Parathyroid adenoma (tissue), 2 donors: ENCODE results near the gene ADGRE3.

Experiments
- H2AFZ ChIP-seq: fragments of 300-600 bp; sonication (generic); one replicate; pipeline ENCODE4 v1.7.0; 2017; ENCODE audit warnings: antibody characterized with exemption, mild to moderate bottlenecking
- H3K27ac ChIP-seq: fragments of 300-600 bp; sonication (generic); one replicate; pipeline ENCODE4 v1.7.0; 2017
- H3K27me3 ChIP-seq: fragments of 300-600 bp; sonication (generic); one replicate; pipeline ENCODE4 v1.7.0; 2017; ENCODE audit warnings: low read length; ENCODE audit not compliant: control insufficient read depth, insufficient read depth
- H3K36me3 ChIP-seq: fragments of 300-600 bp; sonication (generic); one replicate; pipeline ENCODE4 v1.7.0; 2017; ENCODE audit warnings: low read length; ENCODE audit not compliant: control insufficient read depth, insufficient read depth
- H3K4me1 ChIP-seq: fragments of 300-600 bp; sonication (generic); one replicate; pipeline ENCODE4 v1.7.0; 2017; ENCODE audit warnings: control low read depth
- H3K4me2 ChIP-seq: fragments of 300-600 bp; sonication (generic); one replicate; pipeline ENCODE4 v1.7.0; 2017; ENCODE audit warnings: low read length
- H3K4me3 ChIP-seq: fragments of 300-600 bp; sonication (generic); one replicate; pipeline ENCODE4 v1.7.0; 2017; ENCODE audit warnings: low read depth, low read length
- H3K79me2 ChIP-seq: fragments of 300-600 bp; sonication (generic); one replicate; pipeline ENCODE4 v1.7.0; 2017; ENCODE audit warnings: control low read depth
- H3K9ac ChIP-seq: fragments of 300-600 bp; sonication (generic); one replicate; pipeline ENCODE4 v1.7.0; 2017; ENCODE audit warnings: mild to moderate bottlenecking
- H3K9me3 ChIP-seq: fragments of 300-600 bp; sonication (generic); one replicate; pipeline ENCODE4 v1.7.0; 2017; ENCODE audit warnings: low read length; ENCODE audit not compliant: control insufficient read depth
- CTCF ChIP-seq: fragments of 300-600 bp; sonication (generic); IDR thresholded peaks from one replicate; pipeline ENCODE4 v1.7.0; 2017; ENCODE audit warnings: antibody characterized with exemption, mild to moderate bottlenecking
- donor health status: primary hyperparathyroidism.

ADGRE3 gene

DNA sequence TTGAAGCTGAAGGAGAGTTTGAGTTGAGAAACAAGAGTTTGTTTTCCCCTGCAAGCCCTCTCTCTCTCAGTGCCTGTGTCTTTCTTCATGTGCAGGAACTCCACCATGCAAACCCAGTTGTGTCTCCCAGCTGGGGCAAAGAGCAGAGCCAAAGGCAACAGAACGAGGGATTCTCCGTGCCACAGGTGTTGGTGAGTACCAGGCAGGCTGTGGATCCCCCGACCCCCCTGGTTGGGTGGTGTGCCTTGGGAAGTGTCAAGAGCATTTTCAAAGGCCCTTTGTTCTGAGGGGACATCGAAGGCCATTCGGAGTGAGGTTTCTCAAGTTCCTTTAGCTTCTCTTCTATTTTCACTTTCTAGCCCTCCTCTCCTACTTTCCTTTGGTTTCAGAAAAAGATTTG, 20.8 kb upstream of the ADGRE3 start:
- Histone ChIP-seq H3K4me3 (no peak overlapping the region), H3K4me2 (no peak overlapping the region), H3K79me2 (no peaks in the 10 kb centered on the region), H3K9ac (no peak overlapping the region), H3K9me3 (no peaks in the 10 kb centered on the region), H2AFZ (no peak overlapping the region), H3K27ac (no peak overlapping the region), H3K36me3 (no peaks in the 10 kb centered on the region), H3K27me3 (no peaks in the 10 kb centered on the region), H3K4me1 (no peaks in the 10 kb centered on the region)
- TF ChIP-seq CTCF = no peak

DNA sequence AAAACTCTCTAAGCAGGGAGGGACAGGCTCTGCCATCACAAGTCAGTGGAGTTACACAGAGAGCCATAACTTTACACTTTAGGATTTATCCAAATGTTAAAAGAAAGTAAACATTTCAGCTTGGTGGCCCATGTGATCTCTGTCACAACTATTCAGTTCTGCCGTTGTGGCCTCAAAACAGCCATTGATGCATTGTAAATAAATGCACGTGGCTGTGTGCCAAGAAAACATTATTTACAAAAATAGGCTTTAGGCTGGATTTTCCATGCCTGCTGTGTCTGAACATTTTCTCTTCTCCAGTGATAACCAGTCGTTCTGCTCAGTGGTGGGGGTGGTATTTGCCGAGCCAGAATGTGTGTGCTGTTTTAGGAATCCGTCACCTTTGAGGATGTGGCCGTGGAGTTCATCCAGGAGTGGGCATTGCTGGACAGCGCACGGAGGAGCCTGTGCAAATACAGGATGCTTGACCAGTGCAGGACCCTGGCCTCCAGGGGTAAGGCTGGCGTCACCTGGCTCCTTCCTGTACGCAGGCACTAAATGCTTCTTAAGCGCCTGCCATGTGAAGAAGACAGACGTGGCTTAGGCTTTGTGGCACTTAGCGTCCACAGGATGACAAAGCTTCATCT, 20.1 kb upstream of the ADGRE3 start:
- no peaks in the 10 kb centered on the region for H3K27me3 ChIP-seq
- no peak overlapping the region for H3K27ac ChIP-seq
- H3K79me2 ChIP-seq = no peaks in the 10 kb centered on the region
- no peak overlapping the region for H3K4me3 ChIP-seq
- no peak overlapping the region for H3K4me2 ChIP-seq
- H3K9me3 ChIP-seq = no peaks in the 10 kb centered on the region
- H2AFZ ChIP-seq = no peak overlapping the region
- no peaks in the 10 kb centered on the region for H3K36me3 ChIP-seq
- no peak overlapping the region for H3K9ac ChIP-seq
- no peaks in the 10 kb centered on the region for H3K4me1 ChIP-seq
- no peak for TF ChIP-seq CTCF

DNA sequence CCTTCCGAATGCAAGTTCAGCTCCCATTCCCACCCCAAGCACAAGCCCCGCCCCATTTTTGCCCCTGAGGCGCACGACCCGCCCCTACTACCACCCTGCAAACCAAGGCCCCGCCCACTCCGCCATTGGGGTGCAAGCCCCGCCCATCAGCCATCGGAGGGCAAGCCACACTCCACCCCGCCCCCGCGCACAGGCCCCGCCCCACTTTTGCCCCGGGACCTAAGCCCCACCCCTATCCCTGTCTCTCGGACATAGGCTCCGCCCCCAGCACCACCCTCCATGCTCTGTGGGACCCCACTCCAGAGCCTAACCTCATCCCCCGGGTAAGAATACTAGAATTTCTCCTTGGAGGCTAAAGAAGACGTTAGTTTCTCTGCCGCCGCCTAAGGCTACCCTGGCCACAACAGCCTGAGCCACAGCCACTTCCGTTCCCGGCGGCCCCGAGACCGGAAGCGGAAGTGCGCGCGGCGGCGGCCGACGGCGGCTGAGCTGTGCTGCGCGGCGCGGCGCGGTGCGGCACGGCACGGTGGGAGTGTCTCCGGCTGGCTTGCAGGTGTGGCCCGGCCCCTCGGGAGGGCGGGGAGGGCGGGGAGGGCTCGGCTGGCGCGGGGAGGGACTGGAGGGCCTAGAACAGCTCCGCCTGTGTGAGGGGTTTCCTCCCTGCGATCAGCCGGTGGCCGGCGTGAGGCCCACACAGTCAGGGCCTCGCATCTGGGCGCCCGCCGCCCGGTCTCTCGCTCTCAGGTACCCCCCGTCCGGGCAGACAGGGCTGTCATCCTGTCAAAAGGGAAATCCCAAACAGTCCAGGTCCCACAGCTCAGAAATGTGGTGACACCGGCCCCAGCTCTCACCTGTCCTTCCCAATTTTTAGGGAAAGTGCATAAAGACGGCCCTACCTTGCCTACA, 15.2 kb upstream of the ADGRE3 start, which contains the start of gene ZNF333:
ZNF333 (plus strand) TSS at position 451 of the 906 bp plus-strand sequence. CDS start 3,444 bp downstream, outside the sequence.
- Histone ChIP-seq H3K9me3 (no peaks in the 10 kb centered on the region), H3K4me2 (peak within 1 kb of the TSS; percentile 72), H3K79me2 (no peaks in the 10 kb centered on the region), H3K9ac (peak within 1 kb of the TSS; percentile 29), H3K27ac (peak within 1 kb of the TSS; percentile 96), H3K4me1 (peaks cover 3% of the 10 kb centered on the region), H3K27me3 (no peaks in the 10 kb centered on the region), H3K4me3 (peak within 1 kb of the TSS; percentile 65), H3K36me3 (no peaks in the 10 kb centered on the region), H2AFZ (peak within 1 kb of the TSS; percentile 91)
- TF ChIP-seq CTCF = no peak

DNA sequence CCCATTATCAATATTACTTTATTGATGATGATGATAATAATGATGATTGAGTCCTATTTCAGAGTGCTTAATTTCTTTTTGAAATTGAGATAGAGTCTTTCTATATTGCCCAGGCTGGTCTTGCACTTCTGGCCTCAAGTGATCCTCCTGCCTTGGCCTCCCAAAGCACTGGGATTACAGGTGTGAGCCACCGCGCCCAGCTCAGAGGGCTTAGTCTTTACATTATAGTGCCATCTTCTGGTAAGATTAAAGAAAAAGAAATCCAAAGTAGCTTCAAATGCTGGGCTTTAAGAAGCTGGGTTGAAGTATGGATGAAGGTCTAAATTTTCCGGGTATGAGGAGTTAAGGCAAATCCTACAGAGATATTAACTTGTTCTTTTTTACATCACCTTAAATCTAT, 11.8 kb upstream of the ADGRE3 start:
- no peaks in the 10 kb centered on the region for H3K36me3 ChIP-seq

More for the DNA sequence above, 11.8 kb upstream of the ADGRE3 start:
- Histone ChIP-seq H3K4me3 (no peak overlapping the region), H3K4me1 (peaks cover 3% of the 10 kb centered on the region), H3K9me3 (no peaks in the 10 kb centered on the region), H3K79me2 (no peaks in the 10 kb centered on the region), H2AFZ (no peak overlapping the region), H3K27ac (no peak overlapping the region), H3K4me2 (no peak overlapping the region), H3K27me3 (no peaks in the 10 kb centered on the region), H3K9ac (no peak overlapping the region)
- TF ChIP-seq CTCF = no peak
